Left lung (tissue), 10 donors: ENCODE measurements around the gene CACNA1C. TPM values are rescaled to one million over a fixed set of nuclear protein-coding genes. Genes with fewer than 3 reads are reported as not detected.

Experiments
- ATAC-seq: fragments of 200-7000 bp; cut with Tn5 transposase; one replicate; pipeline ENCODE4 v1.9.1; 2020; ENCODE audit warnings: moderate library complexity
- DNase-seq, 4 donors: peaks; one replicate each; pipeline ENCODE4 v3.0.0-alpha.2; 2013 to 2020
- H3K27ac ChIP-seq, 2 donors: fragments of 200-600 bp; sonication (generic) in 1 of 2; one replicate each; pipeline versions ENCODE4 v1.5.0 to v1.8.0; 2020 to 2021
- H3K27me3 ChIP-seq, 2 donors: fragments of 200-600 bp; sonication (generic) in 1 of 2; one replicate each; pipeline versions ENCODE4 v1.5.0 to v1.8.0; 2020 to 2021
- H3K36me3 ChIP-seq, 2 donors: fragments of 200-600 bp; sonication (generic) in 1 of 2; one replicate each; pipeline versions ENCODE4 v1.5.0 to v1.8.0; 2020 to 2021
- H3K4me1 ChIP-seq, 2 donors: fragments of 200-600 bp; one replicate each; pipeline ENCODE4 v1.8.0; 2021
- H3K4me3 ChIP-seq, 2 donors: fragments of 200-600 bp; sonication (generic) in 1 of 2; one replicate each; pipeline versions ENCODE4 v1.5.0 to v1.8.0; 2020 to 2021; ENCODE audit warnings: mild to moderate bottlenecking in 1 of 2
- H3K9me3 ChIP-seq, 2 donors: fragments of 200-600 bp; sonication (generic) in 1 of 2; one replicate each; pipeline versions ENCODE4 v1.5.0 to v1.8.0; 2020 to 2021
- intact Hi-C, 2 donors: fragments of 100-400 bp; cut with DNase I; formaldehyde crosslinking; loops; one replicate each; pipeline versions ENCODE4 v1.11.2 to v1.14.2; 2022
- polyA plus RNA-seq, 6 donors: library from polyadenylated mRNA; unstranded; fragments of 120-200 nt; gene quantifications; one replicate each; pipeline ENCODE4 v1.2.1, GENCODE V29; 2013; ENCODE audit not compliant: insufficient read length in 6 of 6
- total RNA-seq, 2 donors: library from RNA; stranded (reverse); fragmentation: NEBNext Ultra II Directional; extraction: Animal tissue kit (Norgen Biotek cat#: 25700); gene quantifications; one replicate each; pipeline ENCODE4 v1.2.1, GENCODE V29; 2021
- TF ChIP-seq, protein P1 (sequence below), 2 donors: fragments of 200-600 bp; sonication (generic) in 1 of 2; IDR thresholded peaks; one replicate each; pipeline versions ENCODE4 v1.5.0 to v1.8.0; 2021; ENCODE audit warnings: antibody characterized with exemption in 2 of 2
- donor health status: DM: no; HTN: yes; CAD: no.
- donor health status: DM: no; HTN: no; CAD: no.

CACNA1C gene
- total and polyA plus RNA-seq, 8 donors = 11.9 to 21.9 (median 14.2) TPM

- Histone ChIP-seq H3K4me3 (no peak overlapping the region), H3K27me3 (peaks cover 0 to 19% of the 10 kb centered on the region in 2 donors), H3K36me3 (no peaks in the 10 kb centered on the region), H3K4me1 (peaks cover 0 to 6% of the 10 kb centered on the region in 2 donors), H3K9me3 (no peaks in the 10 kb centered on the region), H3K27ac (no peak overlapping the region)
- ATAC-seq = no peak
- intact Hi-C loops = no loop called here
- DNase-seq = no peak
- TF ChIP-seq, protein P1, sequence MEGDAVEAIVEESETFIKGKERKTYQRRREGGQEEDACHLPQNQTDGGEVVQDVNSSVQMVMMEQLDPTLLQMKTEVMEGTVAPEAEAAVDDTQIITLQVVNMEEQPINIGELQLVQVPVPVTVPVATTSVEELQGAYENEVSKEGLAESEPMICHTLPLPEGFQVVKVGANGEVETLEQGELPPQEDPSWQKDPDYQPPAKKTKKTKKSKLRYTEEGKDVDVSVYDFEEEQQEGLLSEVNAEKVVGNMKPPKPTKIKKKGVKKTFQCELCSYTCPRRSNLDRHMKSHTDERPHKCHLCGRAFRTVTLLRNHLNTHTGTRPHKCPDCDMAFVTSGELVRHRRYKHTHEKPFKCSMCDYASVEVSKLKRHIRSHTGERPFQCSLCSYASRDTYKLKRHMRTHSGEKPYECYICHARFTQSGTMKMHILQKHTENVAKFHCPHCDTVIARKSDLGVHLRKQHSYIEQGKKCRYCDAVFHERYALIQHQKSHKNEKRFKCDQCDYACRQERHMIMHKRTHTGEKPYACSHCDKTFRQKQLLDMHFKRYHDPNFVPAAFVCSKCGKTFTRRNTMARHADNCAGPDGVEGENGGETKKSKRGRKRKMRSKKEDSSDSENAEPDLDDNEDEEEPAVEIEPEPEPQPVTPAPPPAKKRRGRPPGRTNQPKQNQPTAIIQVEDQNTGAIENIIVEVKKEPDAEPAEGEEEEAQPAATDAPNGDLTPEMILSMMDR (IDR thresholded peaks at IDR 0.05) = no peak
These were observed 525.4 kb downstream of the CACNA1C start for GRCh38 chr12:2578211-2578610.

GRCh38 chr12:2578772-2579171 is 526.0 kb downstream of the CACNA1C start:
- Histone ChIP-seq H3K9me3 (no peaks in the 10 kb centered on the region), H3K36me3 (no peaks in the 10 kb centered on the region), H3K27me3 (peaks cover 3 to 25% of the 10 kb centered on the region in 2 donors), H3K27ac (no peak overlapping the region), H3K4me1 (peaks cover 0 to 6% of the 10 kb centered on the region in 2 donors), H3K4me3 (no peak overlapping the region)
- TF ChIP-seq, protein P1 (IDR thresholded peaks at IDR 0.05) = no peak
- ATAC-seq = no peak
- no peak for DNase-seq
- intact Hi-C loops = no loop called here

DNA sequence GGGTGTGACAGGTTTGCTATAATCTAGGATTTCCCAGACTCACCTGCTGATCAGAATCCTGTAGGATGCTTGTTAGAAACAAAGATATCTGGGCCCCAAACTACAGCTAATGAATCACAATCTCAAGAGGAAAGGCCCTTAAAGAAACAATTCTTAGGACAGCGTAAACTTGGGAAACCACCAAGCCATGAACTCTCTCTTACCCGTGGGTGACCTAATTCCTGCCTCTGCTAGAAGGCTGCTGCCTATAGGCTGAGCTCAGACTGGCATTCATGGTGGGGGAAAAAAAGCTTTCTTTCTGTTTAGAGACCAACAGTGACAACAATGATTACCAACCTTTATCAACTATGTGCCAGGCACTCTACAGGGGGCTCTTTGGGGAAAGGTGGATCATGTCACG is 528.0 kb downstream of the CACNA1C start:
- TF ChIP-seq, protein P1 (IDR thresholded peaks at IDR 0.05) = no peak
- intact Hi-C loops = no loop called here
- H3K36me3 ChIP-seq = no peaks in the 10 kb centered on the region
- H3K4me3 ChIP-seq = no peak overlapping the region
- peaks cover 11 to 41% of the 10 kb centered on the region in 2 donors for H3K27me3 ChIP-seq
- ATAC-seq = no peak
- no peak overlapping the region for H3K27ac ChIP-seq
- no peak for DNase-seq
- H3K4me1 ChIP-seq = peaks cover 0 to 6% of the 10 kb centered on the region in 2 donors
- no peaks in the 10 kb centered on the region for H3K9me3 ChIP-seq

DNA sequence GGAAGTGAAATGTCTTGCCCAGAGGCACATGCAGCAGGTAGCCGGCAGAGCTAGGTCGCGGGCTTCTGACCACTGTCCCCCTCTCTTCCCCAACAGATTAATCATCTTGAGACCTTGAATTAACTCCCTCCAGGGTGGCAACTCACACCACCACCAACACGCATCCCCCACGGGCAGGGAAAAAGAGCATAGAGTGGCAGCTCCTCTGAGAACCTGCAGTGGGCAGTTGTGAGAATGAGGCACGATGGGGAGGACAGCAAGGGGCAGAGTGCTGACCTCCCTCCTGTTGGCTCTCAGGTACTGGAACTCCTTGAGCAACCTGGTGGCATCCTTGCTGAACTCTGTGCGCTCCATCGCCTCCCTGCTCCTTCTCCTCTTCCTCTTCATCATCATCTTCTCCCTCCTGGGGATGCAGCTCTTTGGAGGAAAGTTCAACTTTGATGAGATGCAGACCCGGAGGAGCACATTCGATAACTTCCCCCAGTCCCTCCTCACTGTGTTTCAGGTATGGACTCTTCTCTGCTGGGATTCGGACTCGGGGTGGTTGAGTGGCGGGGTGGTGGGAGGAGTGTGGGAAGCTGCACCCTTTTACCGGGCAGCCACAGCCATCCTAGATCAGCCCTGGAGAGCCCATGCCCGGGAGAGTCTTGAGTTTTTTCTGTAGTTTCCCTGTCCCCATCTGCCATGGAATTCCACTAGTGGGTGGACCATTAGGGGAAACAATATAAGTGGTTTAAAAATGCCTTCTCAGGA is 528.7 kb downstream of the CACNA1C start:
- ATAC-seq = no peak
- peaks cover 0 to 6% of the 10 kb centered on the region in 2 donors for H3K4me1 ChIP-seq
- H3K27ac ChIP-seq = no peak overlapping the region
- peaks cover 11 to 41% of the 10 kb centered on the region in 2 donors for H3K27me3 ChIP-seq
- H3K36me3 ChIP-seq = no peaks in the 10 kb centered on the region
- no peak for DNase-seq
- TF ChIP-seq, protein P1 (IDR thresholded peaks at IDR 0.05) = no peak
- H3K9me3 ChIP-seq = no peaks in the 10 kb centered on the region
- no peak overlapping the region for H3K4me3 ChIP-seq
- intact Hi-C loops = no loop called here

DNA sequence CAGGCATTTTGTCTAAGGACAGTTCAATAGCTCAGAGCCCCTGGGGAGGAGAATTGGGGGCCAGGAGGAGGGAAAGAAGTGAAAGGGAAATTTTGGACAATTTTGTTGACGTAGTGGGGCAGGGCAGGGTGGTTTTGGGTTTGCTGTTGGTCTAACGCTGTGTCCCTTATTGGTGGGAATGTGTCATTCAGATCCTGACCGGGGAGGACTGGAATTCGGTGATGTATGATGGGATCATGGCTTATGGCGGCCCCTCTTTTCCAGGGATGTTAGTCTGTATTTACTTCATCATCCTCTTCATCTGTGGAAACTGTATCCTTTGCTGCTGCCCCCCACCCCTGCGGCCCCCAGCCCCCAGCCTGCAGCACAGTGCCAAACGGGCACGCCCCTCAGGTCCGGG is 529.8 kb downstream of the CACNA1C start:
- Histone ChIP-seq H3K27me3 (peaks cover 11 to 41% of the 10 kb centered on the region in 2 donors), H3K9me3 (no peaks in the 10 kb centered on the region), H3K4me1 (peaks cover 0 to 6% of the 10 kb centered on the region in 2 donors), H3K27ac (no peak overlapping the region), H3K4me3 (no peak overlapping the region), H3K36me3 (no peaks in the 10 kb centered on the region)
- ATAC-seq (no peak), DNase-seq (no peak)
- intact Hi-C loops = no loop called here
- TF ChIP-seq, protein P1 (IDR thresholded peaks at IDR 0.05) = no peak
